Lower leg skin (tissue), 3 donors: ENCODE results near the gene LAIR1.

ENCODE experiments used
- POLR2A ChIP-seq, 2 donors: fragments of 450-650 bp; IDR thresholded peaks; one replicate each; pipeline ENCODE4 v1.6.1; 2016 to 2017; ENCODE audit warnings: antibody characterized with exemption in 2 of 2, mild to moderate bottlenecking in 1 of 2, moderate library complexity in 1 of 2
- TF ChIP-seq, protein P1 (sequence below), 3 donors: fragments of 450-650 bp; IDR thresholded peaks; one replicate each; pipeline ENCODE4 v1.5.1; 2016; ENCODE audit warnings: antibody characterized with exemption in 3 of 3, mild to moderate bottlenecking in 3 of 3, moderate library complexity in 2 of 3

GRCh38 chr19:54393381-54393780 lies 28.6 kb upstream of the LAIR1 start:
- TF ChIP-seq, protein P1, sequence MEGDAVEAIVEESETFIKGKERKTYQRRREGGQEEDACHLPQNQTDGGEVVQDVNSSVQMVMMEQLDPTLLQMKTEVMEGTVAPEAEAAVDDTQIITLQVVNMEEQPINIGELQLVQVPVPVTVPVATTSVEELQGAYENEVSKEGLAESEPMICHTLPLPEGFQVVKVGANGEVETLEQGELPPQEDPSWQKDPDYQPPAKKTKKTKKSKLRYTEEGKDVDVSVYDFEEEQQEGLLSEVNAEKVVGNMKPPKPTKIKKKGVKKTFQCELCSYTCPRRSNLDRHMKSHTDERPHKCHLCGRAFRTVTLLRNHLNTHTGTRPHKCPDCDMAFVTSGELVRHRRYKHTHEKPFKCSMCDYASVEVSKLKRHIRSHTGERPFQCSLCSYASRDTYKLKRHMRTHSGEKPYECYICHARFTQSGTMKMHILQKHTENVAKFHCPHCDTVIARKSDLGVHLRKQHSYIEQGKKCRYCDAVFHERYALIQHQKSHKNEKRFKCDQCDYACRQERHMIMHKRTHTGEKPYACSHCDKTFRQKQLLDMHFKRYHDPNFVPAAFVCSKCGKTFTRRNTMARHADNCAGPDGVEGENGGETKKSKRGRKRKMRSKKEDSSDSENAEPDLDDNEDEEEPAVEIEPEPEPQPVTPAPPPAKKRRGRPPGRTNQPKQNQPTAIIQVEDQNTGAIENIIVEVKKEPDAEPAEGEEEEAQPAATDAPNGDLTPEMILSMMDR (IDR thresholded peaks at IDR 0.05): no peak
- TF ChIP-seq POLR2A (IDR thresholded peaks at IDR 0.05): no peak
